Activated B cell treated with CpG ODN at 0.5 μM for 24 hours (primary cell): Measurements from ENCODE around the gene NSG2. TPM values are rescaled to one million over a fixed set of nuclear protein-coding genes. Genes with fewer than 3 reads are reported as not detected.

ENCODE experiments used
- ATAC-seq: fragments of 200-7000 bp; cut with Tn5 transposase; one replicate; pipeline ENCODE4 v1.10.0; 2021; ENCODE audit warnings: low read depth, mild to moderate bottlenecking, moderate library complexity
- CTCF ChIA-PET: fragments of 350-600 bp; sonication (Branson Sonifier 250); formaldehyde crosslinking; loops from one replicate; lab custom pipeline; 2021; ENCODE audit warnings: antibody characterized with exemption; lab: Charles Lee
- POLR2A ChIA-PET: fragments of 350-600 bp; sonication (Branson Sonifier 250); formaldehyde crosslinking; loops from one replicate; lab custom pipeline; 2021; ENCODE audit warnings: antibody characterized with exemption; lab: Charles Lee
- DNase-seq: peaks from one replicate; pipeline ENCODE4 v3.0.0; 2022
- H3K27ac Mint-ChIP-seq: one replicate; pipeline ENCODE4 v1.8.0; 2020; ENCODE audit warnings: mixed read lengths
- H3K27me3 Mint-ChIP-seq: one replicate; pipeline ENCODE4 v1.8.0; 2021; ENCODE audit warnings: mixed read lengths
- H3K36me3 Mint-ChIP-seq: one replicate; pipeline ENCODE4 v1.8.0; 2021; ENCODE audit warnings: low read depth, mixed read lengths
- H3K4me1 Mint-ChIP-seq: one replicate; pipeline ENCODE4 v1.8.0; 2021; ENCODE audit warnings: mixed read lengths
- H3K4me3 Mint-ChIP-seq: one replicate; pipeline ENCODE4 v1.8.0; 2020; ENCODE audit warnings: mild to moderate bottlenecking, mixed read lengths
- H3K9me3 Mint-ChIP-seq: one replicate; pipeline ENCODE4 v1.8.0; 2020; ENCODE audit warnings: mixed read lengths
- intact Hi-C: fragments of 100-400 bp; cut with micrococcal nuclease; formaldehyde crosslinking; loops from one replicate; pipeline ENCODE4 v1.15.1; 2024
- total RNA-seq: library from RNA; stranded (reverse); gene quantifications from 2 replicates; pipeline ENCODE4 v1.2.3, GENCODE V29; 2022
- TF ChIP-seq, protein P1 (sequence below): fragments of 200-600 bp; IDR thresholded peaks from one replicate; pipeline ENCODE4 v1.8.0; 2022; ENCODE audit warnings: antibody characterized with exemption, mild to moderate bottlenecking

Gene NSG2
- total RNA-seq, 1 donor from 2014 or later: not detected

DNA sequence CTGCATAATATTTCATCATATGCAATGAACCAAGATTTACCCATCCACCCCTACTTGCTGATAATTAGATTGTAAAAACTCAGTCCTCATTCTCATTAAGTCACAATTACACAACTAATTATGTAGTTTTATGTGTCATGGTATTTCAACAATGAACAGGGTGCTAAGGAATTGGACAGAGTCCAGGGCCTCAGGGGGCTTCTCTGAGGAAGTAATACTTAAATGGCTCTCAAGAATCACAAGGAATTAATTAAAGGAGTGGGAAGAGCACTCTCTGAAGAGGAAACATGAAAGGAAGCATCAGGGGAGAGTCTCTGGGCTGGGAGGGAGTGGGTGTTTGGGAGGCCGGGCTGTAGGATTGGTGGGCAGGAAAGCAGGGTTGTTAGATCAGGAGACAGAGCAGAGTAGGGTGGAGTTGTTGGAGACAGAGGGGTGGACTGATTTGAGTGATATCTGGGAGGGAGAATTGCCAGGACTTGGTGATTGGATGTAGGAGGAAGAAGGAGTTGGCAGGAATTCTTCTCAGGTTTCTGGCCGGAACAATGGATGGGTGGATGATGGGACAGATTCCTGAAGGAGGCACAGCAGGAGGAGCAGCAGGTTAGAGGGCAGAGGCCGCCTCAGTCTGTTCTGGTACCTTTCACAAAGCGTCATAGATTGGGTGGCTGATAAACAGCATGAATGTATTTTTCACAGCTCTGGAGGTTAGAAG, 23.0 kb upstream of the NSG2 start:
- Mint-ChIP-seq H3K9me3 (peaks cover 3% of the 10 kb centered on the region), H3K4me3 (no peak overlapping the region), H3K36me3 (no peaks in the 10 kb centered on the region), H3K4me1 (no peaks in the 10 kb centered on the region), H3K27ac (no peak overlapping the region), H3K27me3 (peaks cover 28% of the 10 kb centered on the region)
- CTCF ChIA-PET: no interaction called here
- POLR2A ChIA-PET: no interaction called here
- intact Hi-C loops: no loop called here
- no peak for ATAC-seq
- TF ChIP-seq, protein P1, sequence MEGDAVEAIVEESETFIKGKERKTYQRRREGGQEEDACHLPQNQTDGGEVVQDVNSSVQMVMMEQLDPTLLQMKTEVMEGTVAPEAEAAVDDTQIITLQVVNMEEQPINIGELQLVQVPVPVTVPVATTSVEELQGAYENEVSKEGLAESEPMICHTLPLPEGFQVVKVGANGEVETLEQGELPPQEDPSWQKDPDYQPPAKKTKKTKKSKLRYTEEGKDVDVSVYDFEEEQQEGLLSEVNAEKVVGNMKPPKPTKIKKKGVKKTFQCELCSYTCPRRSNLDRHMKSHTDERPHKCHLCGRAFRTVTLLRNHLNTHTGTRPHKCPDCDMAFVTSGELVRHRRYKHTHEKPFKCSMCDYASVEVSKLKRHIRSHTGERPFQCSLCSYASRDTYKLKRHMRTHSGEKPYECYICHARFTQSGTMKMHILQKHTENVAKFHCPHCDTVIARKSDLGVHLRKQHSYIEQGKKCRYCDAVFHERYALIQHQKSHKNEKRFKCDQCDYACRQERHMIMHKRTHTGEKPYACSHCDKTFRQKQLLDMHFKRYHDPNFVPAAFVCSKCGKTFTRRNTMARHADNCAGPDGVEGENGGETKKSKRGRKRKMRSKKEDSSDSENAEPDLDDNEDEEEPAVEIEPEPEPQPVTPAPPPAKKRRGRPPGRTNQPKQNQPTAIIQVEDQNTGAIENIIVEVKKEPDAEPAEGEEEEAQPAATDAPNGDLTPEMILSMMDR: no peak
- DNase-seq: no peak

- Mint-ChIP-seq H3K27ac (no peak overlapping the region), H3K27me3 (peaks cover 8% of the 10 kb centered on the region), H3K36me3 (no peaks in the 10 kb centered on the region), H3K4me1 (no peaks in the 10 kb centered on the region), H3K9me3 (peaks cover 19% of the 10 kb centered on the region), H3K4me3 (no peak overlapping the region)
- POLR2A ChIA-PET: no interaction called here
- intact Hi-C loops: no loop called here
- CTCF ChIA-PET: no interaction called here
- no peak for ATAC-seq
- TF ChIP-seq, protein P1: no peak
- DNase-seq: no peak
Measured at GRCh38 chr5:174030286-174030685, 15.2 kb upstream of the NSG2 start.

- POLR2A ChIA-PET: no interaction called here
- TF ChIP-seq, protein P1: no peak
- no peak for DNase-seq
- no peaks in the 10 kb centered on the region for H3K36me3 Mint-ChIP-seq
- no peak overlapping the region for H3K27ac Mint-ChIP-seq
- no peak for ATAC-seq
- CTCF ChIA-PET: no interaction called here
- H3K4me1 Mint-ChIP-seq: no peaks in the 10 kb centered on the region
- H3K9me3 Mint-ChIP-seq: no peaks in the 10 kb centered on the region
- H3K4me3 Mint-ChIP-seq: no peak overlapping the region
- peaks cover 42% of the 10 kb centered on the region for H3K27me3 Mint-ChIP-seq
- intact Hi-C loops: no loop called here
Measured at GRCh38 chr5:174044466-174045254, 846 bp upstream of the NSG2 start.

- Mint-ChIP-seq H3K4me3 (no peak overlapping the region), H3K27ac (no peak overlapping the region), H3K9me3 (no peaks in the 10 kb centered on the region), H3K27me3 (peaks cover 37% of the 10 kb centered on the region), H3K4me1 (no peaks in the 10 kb centered on the region), H3K36me3 (no peaks in the 10 kb centered on the region)
- DNase-seq (no peak), ATAC-seq (no peak)
- TF ChIP-seq, protein P1: no peak
- ChIA-PET POLR2A (no interaction called here), CTCF (no interaction called here)
- intact Hi-C loops: no loop called here
Measured at GRCh38 chr5:174046558-174046957, 1.1 kb downstream of the NSG2 start.

DNA sequence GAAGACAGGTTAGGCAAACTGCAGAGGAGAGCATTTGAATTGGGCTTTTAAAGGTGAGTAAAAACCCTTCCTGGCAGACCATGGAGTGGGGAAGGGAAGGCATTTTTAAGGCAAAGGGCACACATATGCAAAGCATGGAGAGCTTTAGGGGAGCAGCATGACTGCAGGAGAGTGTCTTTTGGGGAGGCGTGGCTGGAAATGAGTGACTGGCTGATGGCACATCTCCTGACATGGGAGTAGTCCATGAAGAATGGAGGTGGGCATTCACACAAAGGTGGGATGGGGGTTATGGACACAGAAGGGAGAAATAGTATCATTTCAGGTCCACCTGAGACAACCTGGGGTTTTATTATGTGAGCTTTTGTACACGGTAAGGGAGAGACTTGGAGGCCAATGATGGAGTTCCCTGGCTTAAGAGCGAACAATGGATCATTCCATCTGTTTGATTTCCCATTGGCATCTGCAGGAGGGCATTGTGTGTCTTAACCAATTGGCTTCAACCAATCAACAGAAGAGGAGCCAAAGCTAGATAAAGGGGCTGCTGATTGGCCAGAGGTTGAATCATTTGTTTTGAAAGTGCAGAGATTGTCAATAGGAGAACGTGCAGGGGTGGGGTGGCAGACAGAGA, 2.1 kb downstream of the NSG2 start:
- DNase-seq (no peak), ATAC-seq (no peak)
- Mint-ChIP-seq H3K27ac (no peak overlapping the region), H3K4me3 (no peak overlapping the region), H3K9me3 (no peaks in the 10 kb centered on the region), H3K4me1 (no peaks in the 10 kb centered on the region), H3K27me3 (peaks cover 36% of the 10 kb centered on the region), H3K36me3 (no peaks in the 10 kb centered on the region)
- TF ChIP-seq, protein P1: no peak
- POLR2A ChIA-PET: no interaction called here
- CTCF ChIA-PET: no interaction called here
- intact Hi-C loops: no loop called here
